ENCODE data around the gene ZNF385B.
"Not testable (repeated sequence)": the region's sequence is repeated elsewhere in the genome, so short reads cannot be mapped to it uniquely, and the experiment has no call there.

Gene ZNF385B

DNA sequence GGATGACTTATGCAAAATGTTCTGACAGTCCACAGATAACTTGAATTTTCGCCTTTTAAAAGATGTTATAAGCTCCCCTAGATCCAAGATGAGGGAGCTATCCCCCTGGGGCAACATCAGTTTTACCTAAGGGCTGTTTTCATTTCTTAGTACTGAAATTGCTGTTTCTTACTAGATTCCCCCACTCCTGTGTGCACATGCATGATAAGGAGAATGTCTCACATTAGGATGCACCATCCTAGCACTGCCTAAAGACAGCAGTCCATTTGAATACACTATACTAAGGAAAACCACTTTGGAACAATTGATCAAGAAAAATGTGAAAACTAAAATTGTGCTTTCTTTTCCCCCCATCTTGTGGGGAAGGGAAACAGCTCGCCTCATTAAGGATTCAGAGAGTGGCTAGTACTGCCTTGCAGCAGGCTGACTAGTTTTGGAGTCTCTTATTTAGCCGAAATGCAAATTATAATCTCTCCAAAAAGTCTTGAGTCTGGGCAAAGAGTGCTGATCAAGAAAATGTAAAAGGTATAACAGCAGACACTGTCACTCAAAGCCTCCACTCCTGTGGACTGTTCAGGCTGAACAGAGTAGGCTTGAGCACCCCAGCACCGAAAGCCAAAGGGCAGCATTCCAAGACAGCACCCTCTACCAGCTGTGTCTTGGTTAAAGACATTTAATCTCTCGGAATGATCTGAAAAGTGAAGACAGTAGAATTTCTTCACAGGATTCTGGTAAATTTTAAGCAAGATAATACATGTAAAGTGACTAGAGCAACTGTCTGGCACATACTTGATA is 65.0 kb downstream of the ZNF385B start:
- no peak for DNase-seq

GRCh38 chr2:179793902-179794301 is 67.5 kb downstream of the ZNF385B start:
- no peak for DNase-seq

DNA sequence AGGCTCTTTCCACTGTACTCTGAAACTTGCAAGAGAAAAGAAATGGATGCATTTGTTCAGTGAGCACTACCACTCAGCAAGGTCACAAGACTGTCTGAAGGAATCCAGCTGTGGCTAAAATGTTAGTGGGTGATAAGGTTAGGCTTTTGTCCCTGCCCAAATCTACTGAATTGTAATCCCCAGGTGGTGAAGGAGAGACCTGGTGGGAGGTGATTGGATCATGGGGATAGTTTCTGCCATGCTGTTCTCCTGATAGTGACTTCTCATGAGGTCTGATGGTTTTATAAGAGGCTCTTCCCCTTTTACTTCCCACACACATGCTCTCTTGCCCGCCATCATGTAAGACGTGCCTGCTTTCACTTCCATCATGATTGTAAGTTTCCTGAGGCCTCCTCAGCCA is 68.2 kb downstream of the ZNF385B start:
- DNase-seq = no peak

GRCh38 chr2:179790235-179791217 is 70.9 kb downstream of the ZNF385B start:
- no peak for DNase-seq

DNA sequence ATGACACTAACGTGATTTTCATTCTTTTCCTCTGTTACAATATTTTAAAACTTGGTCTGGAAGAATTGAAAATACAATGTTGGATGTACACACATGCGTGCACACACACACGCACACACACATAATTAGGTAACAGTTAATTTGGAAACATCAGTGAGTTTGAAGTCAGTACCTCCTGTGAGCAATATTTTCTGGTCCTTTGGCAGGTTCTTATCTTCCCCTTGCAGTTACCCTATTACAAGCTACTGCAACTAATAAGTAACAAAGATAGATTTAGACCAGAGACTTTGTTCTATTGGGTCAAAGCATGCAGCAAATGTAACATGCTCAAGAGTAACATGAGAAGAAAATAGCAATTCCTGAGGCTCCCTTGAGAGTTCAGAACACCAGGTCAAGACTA is 73.3 kb downstream of the ZNF385B start:
- DNase-seq = no peak

DNA sequence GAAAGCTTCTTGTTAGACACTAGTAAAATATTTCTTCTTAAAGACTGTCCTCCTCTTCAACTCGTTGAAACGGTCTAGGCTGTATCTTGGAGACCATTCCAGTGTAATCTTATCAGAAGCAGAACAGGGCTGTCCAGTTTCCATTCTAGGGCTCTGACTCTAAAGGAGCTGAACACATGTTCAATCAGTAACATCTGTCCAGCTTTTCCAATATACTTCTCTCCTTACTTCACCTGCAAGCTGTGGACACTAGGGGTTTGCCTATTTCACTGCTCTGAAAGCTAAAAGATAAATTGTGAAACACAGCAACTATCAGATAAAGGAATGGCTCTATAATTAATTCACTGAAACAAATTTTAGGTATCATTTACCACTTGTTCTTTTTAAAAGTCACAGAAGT is 73.8 kb downstream of the ZNF385B start:
- no peak for DNase-seq

GRCh38 chr2:179785902-179786301 is 75.5 kb downstream of the ZNF385B start:
- DNase-seq = no peak

DNA sequence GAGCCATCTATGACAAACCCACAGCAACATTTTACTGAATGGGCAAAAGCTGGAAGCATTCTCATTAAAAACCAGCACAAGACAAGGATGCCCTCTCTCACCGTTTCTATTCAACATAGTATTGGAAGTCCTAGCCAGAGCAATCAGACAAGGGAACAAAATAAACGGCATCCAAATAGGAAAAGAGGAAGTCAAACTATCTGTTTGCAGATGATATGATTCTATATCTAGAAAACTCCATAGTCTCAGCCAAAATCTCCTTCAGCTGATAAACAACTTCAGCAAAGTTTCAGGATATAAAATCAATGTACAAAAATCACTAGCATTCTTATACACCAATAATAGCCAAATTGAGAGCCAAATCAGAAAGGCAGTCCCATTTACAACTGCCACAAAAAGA is 79.1 kb downstream of the ZNF385B start:
- not testable (repeated sequence) for DNase-seq

DNA sequence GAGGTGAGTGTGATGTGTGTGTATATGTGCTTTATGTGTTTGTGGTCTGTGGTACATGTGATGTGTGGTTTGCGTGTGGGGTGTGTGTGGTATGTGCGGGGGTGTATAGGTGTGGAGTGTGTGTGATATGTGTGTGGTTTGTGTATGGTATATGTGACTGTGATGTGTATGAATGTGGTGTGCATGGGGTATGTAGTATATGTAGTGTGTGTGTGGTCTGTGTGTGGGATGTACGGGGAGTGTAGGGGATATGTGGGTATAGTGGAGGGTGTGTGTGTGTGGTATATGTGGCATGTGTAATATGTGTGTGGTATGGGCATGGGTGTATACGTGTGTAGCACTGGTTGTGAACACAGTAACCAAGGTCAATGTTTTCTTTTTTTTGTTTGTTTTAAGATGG is 87.4 kb downstream of the ZNF385B start:
- no peak for DNase-seq

GRCh38 chr2:179772346-179772745 is 89.1 kb downstream of the ZNF385B start:
- no peak for DNase-seq

DNA sequence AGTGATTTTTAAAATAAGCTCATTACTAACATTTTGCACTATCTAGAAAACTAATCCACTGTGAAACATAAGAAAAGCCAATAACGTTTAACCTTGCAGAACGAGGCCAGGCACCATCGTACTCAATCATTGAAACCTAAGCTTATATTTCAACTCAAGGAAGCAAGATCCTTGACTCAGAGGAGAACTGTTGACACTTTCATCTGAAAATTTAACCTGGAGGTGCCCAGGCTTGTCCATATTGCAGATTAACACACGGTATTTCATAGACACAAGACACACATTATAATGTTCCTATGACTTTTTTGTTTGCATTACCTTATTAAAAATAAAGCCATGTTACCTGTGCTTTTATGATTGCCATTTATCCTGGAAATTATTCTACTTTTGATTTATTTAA is 89.6 kb downstream of the ZNF385B start:
- DNase-seq = no peak

DNA sequence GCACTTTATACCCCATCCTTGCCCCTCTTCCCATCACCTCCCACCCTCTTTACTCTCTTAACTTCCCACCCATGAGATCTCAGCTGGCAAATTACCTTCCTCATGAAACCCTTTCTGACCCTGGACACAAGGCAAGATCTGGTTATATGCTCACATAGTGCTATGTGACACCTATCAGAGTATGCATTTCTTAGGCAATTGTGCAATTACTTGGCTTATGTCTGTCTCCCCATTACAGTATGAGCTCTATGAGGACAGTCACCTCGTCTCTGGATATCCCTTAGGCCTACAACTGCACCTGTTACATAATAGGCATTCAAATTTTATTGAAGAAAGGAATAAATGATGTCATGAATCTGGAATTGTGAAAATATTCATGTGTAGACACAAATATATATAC is 91.4 kb downstream of the ZNF385B start:
- DNase-seq = no peak

DNA sequence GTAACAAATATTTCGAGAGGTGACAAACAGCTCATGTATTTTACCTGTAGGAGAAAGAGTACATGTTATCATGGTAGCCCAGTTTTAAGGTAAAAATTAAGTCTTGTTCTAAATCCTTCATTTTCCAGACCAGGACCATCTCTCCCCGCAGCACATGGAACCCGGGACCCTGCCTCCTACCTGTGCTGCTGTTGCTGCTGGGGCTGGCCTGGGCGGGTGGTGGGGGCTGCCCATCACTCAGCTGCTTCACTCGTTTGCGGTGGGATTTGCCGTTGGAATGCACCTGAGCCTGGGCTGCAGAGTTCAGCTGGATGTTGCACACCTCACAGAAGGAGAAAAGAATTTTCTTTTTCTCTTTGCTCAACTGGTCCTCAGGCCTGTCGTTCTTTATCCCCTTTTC is 92.1 kb downstream of the ZNF385B start:
- DNase-seq = no peak

GRCh38 chr2:179768765-179769164 is 92.6 kb downstream of the ZNF385B start:
- DNase-seq = no peak

GRCh38 chr2:179765666-179766065 is 95.7 kb downstream of the ZNF385B start:
- no peak for DNase-seq

- DNase-seq = no peak
These were observed 96.7 kb downstream of the ZNF385B start for GRCh38 chr2:179764710-179765109.

DNA sequence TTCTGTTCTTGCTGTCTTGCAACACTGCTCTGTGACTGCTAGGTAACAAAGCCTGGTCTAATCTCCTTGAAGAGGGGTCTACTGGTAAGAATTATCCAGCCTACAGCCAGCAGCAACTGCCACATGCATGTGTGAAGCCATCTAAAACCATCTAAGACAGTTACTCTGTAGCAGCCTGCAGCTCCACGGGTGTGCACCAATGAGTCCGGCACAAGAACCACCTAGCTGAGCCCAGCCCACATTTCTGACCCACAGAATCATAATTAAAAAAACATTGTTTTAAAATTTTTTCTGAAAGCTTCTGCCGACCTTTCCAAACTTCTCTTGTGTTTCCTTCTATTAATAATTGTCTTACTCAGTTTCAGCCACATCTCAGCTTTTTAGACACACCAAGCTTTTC is 102.8 kb downstream of the ZNF385B start:
- no peak for DNase-seq

DNA sequence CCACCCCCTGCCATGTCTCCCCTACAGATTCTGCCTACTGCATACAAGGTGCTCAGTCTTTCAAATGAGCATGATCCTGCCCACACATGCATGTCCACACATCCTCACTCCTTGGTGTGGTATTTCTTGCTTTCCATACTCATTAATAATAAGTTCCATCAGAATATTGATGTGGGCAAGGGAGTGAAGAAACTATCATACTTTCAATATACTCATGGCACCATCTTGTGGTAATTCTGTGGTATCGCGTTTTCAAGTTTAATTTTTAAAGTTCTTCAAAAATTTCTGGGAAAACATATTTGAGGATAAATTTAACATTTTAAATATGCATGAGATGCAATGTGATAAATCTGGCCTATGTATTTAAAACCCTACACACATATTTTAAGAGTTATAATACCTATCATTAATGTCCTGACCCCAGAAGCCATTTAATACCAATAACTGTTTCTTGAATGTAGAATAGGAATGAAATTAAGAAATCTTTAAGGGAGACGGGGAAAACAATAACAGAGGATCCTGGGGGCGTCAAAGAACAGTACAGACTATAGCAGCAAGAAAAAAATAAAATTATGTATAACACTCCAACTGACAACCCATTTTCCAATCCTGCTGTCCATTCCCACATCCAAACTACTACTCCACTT is 110.1 kb downstream of the ZNF385B start:
- no peak for DNase-seq

- no peak for DNase-seq
These were observed 112.2 kb downstream of the ZNF385B start for GRCh38 chr2:179749210-179749609.

- DNase-seq = no peak
These were observed 114.4 kb downstream of the ZNF385B start for GRCh38 chr2:179746981-179747380.

DNA sequence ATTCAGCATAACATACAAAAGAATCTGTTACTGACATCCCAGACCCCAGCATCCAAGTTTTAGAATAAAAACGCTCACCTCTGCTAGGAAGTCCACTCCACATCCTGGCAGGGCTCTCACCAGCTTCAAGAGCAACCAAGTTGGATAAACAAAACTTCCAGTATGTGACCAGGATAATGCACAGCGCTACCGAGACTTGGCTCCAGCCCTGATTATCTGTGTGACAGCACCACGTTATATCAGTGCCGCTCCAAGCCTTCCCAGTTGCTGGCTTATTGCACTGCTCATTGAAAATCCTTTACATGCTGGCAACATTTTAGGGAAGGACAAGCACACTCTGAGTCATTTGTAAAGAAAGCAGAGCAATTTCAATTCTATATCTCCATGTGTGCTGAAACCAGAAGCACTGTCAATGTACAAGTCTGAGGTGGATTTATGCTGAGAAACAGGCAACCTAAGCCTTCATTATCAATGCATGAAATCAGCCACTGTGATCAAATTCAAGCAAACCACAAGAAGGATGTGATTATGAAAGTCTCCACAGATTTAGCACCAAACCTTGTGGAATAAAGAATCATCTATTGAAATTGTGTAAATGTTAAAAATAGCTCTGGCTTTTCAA is 115.7 kb downstream of the ZNF385B start:
- DNase-seq = no peak

DNA sequence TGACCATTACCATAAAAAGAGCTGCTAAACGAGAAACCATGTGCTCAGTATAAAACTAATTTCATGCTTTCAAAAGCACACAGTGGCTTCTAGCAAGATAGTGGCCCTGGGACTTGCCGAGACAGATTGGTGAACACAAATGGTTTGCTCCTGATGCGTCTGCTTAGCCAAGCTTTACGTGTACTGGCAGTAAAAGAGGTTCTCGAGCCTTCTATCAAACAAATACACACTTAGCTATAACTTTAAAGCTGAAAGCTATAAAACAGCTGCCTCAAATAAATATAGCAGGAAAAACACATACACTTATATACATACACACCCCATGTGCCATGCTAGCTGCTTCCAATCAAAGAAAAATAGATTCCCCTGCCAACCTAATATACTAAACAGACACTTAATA is 117.0 kb downstream of the ZNF385B start:
- DNase-seq = no peak

GRCh38 chr2:179741317-179741716 is 120.1 kb downstream of the ZNF385B start:
- no peak for DNase-seq

Measured in cortex of kidney (tissue), 1 donor.